Mononuclear cell (primary cell): ENCODE measurements around the gene CSGALNACT2. TPM values are rescaled to one million over a fixed set of nuclear protein-coding genes. Genes with fewer than 3 reads are reported as not detected.
A peak's percentile ranks its signal among the peaks of the same experiment; 100 is the strongest.
"Not testable (repeated sequence)": the region's sequence is repeated elsewhere in the genome, so short reads cannot be mapped to it uniquely, and the experiment has no call there.

ENCODE experiments used
- H3K27me3 ChIP-seq: 2 replicates; pipeline ENCODE4 v1.6.0; 2011; ENCODE audit warnings: low read length, control low read depth; ENCODE audit not compliant: insufficient read depth
- H3K4me1 ChIP-seq: 2 replicates; pipeline ENCODE4 v1.5.1; 2011; ENCODE audit warnings: mild to moderate bottlenecking, low read length, control low read depth; ENCODE audit not compliant: insufficient read depth
- H3K4me3 ChIP-seq: 2 replicates; pipeline ENCODE4 v1.5.1; 2011; ENCODE audit warnings: mild to moderate bottlenecking, low read length, moderate library complexity
- H3K9me3 ChIP-seq: 2 replicates; pipeline ENCODE4 v1.5.1; 2011; ENCODE audit warnings: low read depth, mild to moderate bottlenecking, control low read depth, low read length
- total RNA-seq: library from RNA; depleted of rRNA; stranded (reverse); fragments of >200 nt; gene quantifications from one replicate; pipeline ENCODE4 v1.2.3, GENCODE V29; 2012

Gene CSGALNACT2
- total RNA-seq, 1 donor = 68.8 TPM

DNA sequence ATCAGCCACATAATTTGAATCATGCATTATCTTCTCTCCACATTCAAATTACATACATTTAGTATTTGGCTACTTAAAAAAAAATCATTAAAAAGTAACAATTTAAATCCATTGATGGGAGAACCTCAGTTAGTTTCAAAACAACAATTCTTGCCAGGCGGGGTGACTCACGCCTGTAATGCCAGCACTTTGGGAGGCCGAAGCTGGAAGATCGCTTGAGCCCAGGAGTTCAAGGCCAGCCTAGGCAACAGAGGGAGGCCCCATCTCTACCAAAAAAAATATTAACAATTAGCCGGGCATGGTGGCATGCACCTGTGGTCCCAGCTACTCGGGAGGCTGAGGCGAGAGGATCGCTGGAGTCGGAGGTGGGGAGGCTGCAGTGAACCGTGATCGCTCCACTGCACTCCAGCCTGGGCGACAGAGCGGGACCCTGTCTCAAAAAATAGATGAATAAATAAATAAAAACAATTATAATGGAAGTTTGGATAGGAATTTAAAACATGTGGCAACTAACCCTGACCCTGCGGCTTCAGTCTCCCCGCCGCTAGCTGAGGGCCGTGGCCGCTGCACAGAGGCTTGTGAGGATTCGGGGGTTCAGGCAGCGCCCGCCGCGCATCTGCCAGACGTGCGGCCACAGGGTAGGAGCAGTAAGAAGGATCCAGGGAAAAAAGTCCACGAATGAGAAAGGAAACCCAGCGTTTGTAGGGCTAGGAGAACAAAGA, 1.1 kb upstream of the CSGALNACT2 start:
- Histone ChIP-seq H3K9me3 (no peaks in the 10 kb centered on the region), H3K4me1 (peaks cover 44% of the 10 kb centered on the region), H3K27me3 (no peaks in the 10 kb centered on the region), H3K4me3 (peak overlapping the region; percentile 92)

DNA sequence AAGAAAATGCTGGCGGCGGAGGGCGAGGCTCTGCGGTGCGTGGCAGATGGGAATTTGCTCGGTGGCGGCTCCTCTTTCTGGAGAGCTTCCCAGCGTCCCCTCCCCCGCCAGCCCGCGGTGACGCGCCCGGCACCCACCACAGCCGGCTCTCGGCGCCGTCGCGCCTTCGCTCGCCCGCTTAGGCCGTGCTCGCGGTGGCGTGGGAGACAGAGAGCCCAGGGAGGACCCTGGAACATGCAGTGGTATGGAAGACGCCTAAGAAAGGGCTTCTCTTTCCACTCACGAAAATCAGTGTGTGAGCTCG, 576 bp upstream of the CSGALNACT2 start:
- Histone ChIP-seq H3K4me1 (peaks cover 49% of the 10 kb centered on the region), H3K4me3 (peak overlapping the region; percentile 92), H3K9me3 (no peaks in the 10 kb centered on the region), H3K27me3 (no peaks in the 10 kb centered on the region)

DNA sequence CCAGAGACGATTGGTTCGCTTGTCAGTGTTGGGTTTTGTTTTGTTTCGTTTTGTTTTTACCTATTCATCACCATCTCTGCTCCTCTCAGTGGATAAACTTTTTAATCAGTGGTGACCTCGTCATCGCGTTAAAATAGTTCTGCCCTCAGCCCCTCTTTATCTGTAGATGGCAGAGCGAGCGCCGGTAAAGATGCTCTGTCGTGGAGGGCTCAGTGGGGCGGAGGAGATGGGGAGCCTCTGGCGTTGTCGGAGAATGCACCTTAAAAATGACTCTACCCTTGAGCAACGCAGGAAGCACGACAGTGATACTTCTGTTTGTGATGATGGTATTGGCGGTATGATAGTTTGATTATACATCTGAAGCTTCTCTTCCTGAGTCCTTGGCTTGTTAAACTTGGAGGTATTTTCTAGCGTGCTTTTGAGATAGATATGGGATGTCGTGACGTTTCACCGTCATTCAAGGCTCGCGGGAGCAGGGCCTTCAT, 554 bp downstream of the CSGALNACT2 start:
- Histone ChIP-seq H3K4me1 (peaks cover 46% of the 10 kb centered on the region), H3K9me3 (no peaks in the 10 kb centered on the region), H3K4me3 (peak overlapping the region; percentile 92), H3K27me3 (no peaks in the 10 kb centered on the region)

DNA sequence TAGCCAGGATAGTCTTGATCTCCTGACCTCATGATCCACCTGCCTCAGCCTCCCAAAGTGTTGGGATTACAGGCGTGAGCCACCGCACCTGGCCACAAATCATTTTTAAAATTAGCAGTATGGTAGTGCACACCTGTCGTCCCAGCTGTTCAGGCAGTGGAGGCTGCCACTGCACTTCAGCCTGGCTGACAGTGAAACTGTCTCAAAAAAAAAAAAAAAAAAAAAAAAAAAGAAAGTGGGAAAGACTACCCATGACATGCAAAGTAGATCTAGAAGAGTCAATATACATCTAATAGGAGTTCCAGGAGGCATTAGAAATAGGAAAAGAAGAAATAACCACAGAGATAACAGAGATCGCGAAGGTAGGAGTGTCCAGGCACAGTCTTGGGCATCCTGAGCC, 3.2 kb downstream of the CSGALNACT2 start:
- Histone ChIP-seq H3K27me3 (no peaks in the 10 kb centered on the region), H3K9me3 (no peaks in the 10 kb centered on the region), H3K4me1 (peaks cover 61% of the 10 kb centered on the region), H3K4me3 (no peak overlapping the region)

DNA sequence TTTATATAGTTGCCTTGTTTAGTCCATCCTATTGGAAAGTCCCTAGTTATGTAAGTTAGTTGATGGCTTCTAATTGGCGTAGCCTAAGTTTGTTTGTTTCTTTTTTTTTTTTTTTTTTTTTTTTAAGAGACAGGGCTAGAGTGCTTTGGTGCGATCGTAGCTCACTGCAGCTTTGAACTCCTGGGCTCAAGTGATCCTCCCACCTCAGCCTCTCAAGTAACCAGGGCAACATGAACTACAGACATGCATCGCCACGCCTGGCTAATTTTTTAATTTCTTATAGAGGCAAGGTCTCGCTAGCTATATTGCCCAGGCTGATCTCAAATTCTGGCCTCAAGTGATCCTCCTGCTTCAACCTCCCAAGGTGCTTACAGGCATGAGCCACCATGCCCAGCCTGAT, 7.1 kb downstream of the CSGALNACT2 start:
- Histone ChIP-seq H3K4me1 (peaks cover 47% of the 10 kb centered on the region), H3K27me3 (no peaks in the 10 kb centered on the region), H3K4me3 (no peak overlapping the region), H3K9me3 (no peaks in the 10 kb centered on the region)

DNA sequence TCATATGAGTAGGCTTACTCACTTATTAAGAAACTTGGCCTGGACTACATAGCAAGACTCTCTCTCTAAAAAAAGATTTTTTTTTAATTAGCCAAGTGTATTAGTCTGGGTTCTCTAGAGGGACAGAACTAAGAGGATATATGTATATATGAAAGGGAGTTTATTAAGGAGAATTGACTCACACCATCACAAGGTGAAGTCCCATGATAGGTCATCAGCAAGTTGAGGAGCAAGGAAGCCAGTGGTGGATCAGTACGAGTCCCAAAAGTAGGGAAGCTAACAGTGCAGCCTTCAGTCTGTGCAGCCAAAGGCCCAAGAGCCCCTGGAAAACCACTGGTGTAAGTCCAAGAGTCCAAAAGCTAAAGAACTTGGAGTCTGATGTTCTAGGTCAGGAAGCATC, 7.7 kb downstream of the CSGALNACT2 start:
- peaks cover 44% of the 10 kb centered on the region for H3K4me1 ChIP-seq
- H3K27me3 ChIP-seq, H3K9me3 ChIP-seq, H3K4me3 ChIP-seq: not testable (repeated sequence)

DNA sequence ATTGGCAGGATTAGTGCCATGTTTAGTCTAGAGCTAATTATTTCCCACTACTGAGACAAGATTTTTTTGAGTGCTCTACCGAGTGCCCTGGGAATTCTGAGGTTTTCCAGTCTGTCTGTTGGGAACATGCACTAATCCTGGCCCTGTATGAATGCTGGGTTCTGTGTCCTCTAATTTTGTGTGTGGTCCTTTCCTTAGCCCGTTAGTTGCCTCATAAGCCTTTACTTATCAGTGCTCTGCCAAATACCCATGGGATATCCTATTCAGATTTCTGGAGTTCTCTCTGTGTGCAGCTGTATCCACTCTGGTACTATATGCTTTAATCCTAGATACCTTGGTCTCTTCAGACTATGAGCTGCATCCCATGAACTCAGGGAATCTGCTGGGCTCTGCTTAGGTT, 13.1 kb downstream of the CSGALNACT2 start:
- no peaks in the 10 kb centered on the region for H3K9me3 ChIP-seq
- peaks cover 19% of the 10 kb centered on the region for H3K4me1 ChIP-seq
- no peak overlapping the region for H3K4me3 ChIP-seq
- H3K27me3 ChIP-seq = no peaks in the 10 kb centered on the region

DNA sequence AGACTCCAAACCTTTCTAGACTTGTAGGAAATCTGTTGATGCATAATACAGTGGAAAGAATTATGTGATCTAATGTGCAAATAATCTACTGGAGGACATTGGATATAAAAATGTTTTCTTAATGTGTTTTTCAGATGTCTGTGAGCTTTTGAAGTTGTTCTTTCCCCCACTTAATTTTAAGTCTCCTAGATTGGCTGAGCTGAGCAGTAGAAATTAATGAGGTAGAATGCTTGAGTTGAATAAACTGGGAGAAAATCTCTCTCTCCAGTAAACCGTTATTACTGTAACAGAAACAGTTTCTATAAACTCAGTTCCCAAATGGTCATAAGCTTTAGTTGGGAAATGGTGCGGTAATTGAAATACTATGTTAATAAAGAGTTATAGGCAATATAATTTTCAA, 15.7 kb downstream of the CSGALNACT2 start:
- no peak overlapping the region for H3K4me3 ChIP-seq
- H3K4me1 ChIP-seq = peaks cover 26% of the 10 kb centered on the region
- H3K9me3 ChIP-seq = no peaks in the 10 kb centered on the region

DNA sequence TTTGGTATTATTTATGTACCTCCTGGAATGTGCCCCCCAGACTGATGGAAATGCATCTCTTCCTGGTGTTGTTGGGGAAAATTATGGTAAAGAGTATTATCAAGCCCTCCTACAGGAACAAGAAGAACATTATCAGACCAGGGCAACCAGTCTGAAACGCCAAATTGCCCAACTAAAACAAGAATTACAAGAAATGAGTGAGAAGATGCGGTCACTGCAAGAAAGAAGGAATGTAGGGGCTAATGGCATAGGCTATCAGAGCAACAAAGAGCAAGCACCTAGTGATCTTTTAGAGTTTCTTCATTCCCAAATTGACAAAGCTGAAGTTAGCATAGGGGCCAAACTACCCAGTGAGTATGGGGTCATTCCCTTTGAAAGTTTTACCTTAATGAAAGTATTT, 17.0 kb downstream of the CSGALNACT2 start:
- Histone ChIP-seq H3K9me3 (no peaks in the 10 kb centered on the region), H3K4me1 (peaks cover 32% of the 10 kb centered on the region), H3K27me3 (no peaks in the 10 kb centered on the region), H3K4me3 (no peak overlapping the region)

More for the DNA sequence above, 15.7 kb downstream of the CSGALNACT2 start:
- H3K27me3 ChIP-seq = no peaks in the 10 kb centered on the region

DNA sequence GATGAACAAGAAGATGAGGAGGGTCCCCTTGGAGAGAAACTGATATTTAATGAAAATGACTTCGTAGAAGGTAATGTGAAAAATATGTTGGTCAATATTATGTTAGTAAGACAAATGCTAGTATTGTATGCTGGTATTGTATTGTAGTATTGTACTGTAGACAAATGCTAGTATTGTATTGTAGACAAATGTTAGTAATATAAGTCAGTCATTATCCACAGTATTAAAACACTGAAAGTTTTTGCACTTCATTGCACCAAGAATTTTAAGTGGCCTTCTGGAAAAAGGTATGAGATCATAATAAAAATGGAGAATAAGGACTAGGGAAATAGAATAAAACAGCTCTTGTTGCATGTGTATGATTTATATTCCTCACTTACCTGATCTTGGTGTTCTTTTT, 17.5 kb downstream of the CSGALNACT2 start:
- Histone ChIP-seq H3K9me3 (no peaks in the 10 kb centered on the region), H3K27me3 (no peaks in the 10 kb centered on the region), H3K4me1 (peaks cover 37% of the 10 kb centered on the region), H3K4me3 (no peak overlapping the region)

DNA sequence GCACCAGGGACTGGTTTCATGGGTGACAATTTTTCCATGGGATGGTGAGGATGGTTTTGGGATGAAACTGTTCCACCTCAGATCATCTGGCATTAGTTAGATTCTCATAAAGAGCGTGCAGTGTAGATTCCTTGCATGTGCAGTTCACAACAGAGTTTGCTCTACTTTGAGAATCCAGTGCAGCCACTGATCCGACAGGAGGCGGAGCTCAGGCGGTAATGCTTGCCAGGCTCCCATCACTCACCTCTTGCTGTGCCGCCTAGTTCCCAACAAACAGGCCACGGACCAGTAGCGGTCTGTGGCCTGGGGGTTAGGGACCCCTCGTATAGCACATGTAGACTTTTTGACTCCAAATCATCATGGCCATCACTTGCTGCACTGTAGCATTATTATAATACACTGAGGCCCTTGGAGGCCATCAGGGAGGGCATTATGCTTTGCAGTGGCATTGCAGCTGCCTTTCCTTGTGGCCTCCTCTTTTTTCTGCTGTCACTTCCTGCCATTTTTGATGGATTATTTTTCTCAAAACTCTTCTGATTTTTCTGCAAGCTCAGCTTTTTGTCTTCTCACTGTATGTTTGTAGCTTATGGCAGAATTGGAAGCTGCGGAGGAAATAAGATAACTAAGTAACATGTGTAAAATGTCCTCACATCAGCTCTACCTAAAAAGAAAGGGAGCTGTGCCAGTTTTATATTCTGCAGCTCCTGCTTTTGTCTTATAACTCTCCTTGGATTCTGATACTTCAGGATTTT, 18.5 kb downstream of the CSGALNACT2 start:
- no peaks in the 10 kb centered on the region for H3K9me3 ChIP-seq
- H3K4me3 ChIP-seq = no peak overlapping the region
- H3K4me1 ChIP-seq = peaks cover 41% of the 10 kb centered on the region
- H3K27me3 ChIP-seq = no peaks in the 10 kb centered on the region

DNA sequence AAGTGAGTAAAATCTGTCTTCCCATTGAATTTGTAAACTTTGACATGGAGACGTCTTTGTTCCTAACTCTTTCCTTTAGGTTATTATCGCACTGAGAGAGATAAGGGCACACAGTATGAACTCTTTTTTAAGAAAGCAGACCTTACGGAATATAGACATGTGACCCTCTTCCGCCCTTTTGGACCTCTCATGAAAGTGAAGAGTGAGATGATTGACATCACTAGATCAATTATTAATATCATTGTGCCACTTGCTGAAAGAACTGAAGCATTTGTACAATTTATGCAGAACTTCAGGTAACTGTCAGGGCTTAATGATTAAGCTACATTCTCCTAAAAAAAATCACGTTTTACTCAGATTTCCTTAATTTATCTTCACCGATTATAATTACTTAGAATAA, 20.4 kb downstream of the CSGALNACT2 start:
- H3K4me1 ChIP-seq = peaks cover 40% of the 10 kb centered on the region
- H3K9me3 ChIP-seq = no peaks in the 10 kb centered on the region
- H3K27me3 ChIP-seq = no peaks in the 10 kb centered on the region
- no peak overlapping the region for H3K4me3 ChIP-seq

DNA sequence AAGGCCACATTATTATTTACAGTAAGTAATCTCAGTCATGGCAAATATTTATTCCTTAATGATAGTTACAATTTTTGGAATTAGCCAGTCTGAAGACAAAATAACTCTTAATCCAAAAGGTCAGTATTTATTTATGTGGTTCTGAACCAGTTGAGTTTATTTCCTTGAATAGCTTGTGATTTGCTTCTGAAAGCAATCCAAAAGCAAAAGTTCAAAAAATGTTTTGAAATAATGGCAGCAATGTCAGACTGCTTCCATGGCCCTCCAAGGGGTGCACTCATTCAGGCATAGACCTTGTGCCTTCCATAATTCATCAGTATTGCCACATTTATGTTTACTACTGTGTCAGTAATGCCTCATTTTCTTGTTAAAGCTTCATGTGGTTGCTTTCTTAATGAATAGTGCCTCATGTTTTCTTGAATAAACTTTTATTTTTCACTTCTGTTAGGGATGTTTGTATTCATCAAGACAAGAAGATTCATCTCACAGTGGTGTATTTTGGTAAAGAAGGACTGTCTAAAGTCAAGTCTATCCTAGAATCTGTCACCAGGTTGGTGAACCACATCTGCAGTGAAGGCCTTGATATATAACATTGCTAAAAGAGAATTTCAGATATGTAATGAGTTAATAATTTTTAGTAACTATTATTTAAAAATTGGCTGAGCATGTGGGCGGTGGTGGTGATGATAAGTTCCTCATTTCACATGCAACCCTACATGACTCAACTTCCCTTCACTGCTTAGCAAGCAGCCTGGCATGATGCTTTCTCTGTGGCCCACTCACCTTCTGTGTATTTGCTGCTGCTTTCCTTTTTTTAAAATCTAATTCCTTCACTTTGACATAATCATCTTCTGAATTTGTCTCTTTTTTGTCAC, 22.0 kb downstream of the CSGALNACT2 start:
- Histone ChIP-seq H3K4me3 (no peak overlapping the region), H3K4me1 (peaks cover 40% of the 10 kb centered on the region), H3K9me3 (no peaks in the 10 kb centered on the region), H3K27me3 (no peaks in the 10 kb centered on the region)

DNA sequence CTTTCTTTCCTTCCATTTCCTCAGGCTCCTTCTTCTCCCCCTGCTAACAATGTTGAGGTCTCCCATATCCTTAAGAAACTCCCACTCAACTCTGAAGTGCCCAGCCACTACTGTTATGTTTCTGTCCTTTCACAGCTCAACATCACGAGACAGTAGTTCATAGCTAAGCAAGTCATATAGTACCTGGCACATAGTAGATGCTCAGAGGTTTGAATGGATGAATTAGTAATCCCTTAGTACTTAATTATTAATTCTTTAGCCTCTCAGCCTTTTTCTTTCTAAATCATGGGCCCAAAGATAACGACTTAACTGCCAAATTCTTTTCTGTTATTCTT, 22.6 kb downstream of the CSGALNACT2 start:
- H3K9me3 ChIP-seq = no peaks in the 10 kb centered on the region
- H3K27me3 ChIP-seq = no peaks in the 10 kb centered on the region
- H3K4me3 ChIP-seq = no peak overlapping the region
- H3K4me1 ChIP-seq = peaks cover 40% of the 10 kb centered on the region

DNA sequence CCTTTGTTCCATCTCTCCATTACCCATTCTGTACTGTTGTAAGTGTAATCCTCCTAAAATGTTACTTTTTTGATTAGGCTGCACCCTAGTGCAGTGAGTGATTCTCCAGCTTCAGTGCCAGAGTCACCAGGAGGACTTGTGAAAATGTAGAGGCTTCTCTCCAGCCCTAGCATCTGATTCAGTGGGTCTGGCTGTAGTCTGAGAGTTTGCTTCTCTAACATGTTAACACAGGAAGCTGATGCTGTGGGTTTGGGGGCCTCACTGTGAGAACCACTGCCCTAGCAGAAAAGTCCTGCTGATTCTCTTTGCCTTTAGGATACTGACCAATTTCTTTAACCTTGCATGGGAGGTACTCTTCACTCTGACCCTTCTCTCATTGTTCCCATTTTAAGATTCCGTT, 24.4 kb downstream of the CSGALNACT2 start:
- Histone ChIP-seq H3K27me3 (no peaks in the 10 kb centered on the region), H3K4me3 (no peak overlapping the region), H3K9me3 (no peaks in the 10 kb centered on the region), H3K4me1 (peaks cover 30% of the 10 kb centered on the region)
